Large intestine (tissue), 3 donors: ENCODE measurements around the gene GATA1. TPM values are rescaled to one million over a fixed set of nuclear protein-coding genes. Genes with fewer than 3 reads are reported as not detected.

ENCODE experiments used
- DNase-seq, 2 donors: peaks; one replicate each; pipeline versions ENCODE4 v3.0.0 to v3.0.0-alpha.2; 2013
- H3K27ac ChIP-seq: one replicate; pipeline ENCODE4 v1.5.1; 2013; ENCODE audit warnings: low read length
- H3K27me3 ChIP-seq: 2 replicates; pipeline ENCODE4 v1.6.1; 2013; ENCODE audit warnings: low read length; ENCODE audit not compliant: control insufficient read depth, insufficient read depth
- H3K36me3 ChIP-seq: 2 replicates; pipeline ENCODE4 v1.6.1; 2013; ENCODE audit warnings: low read length; ENCODE audit not compliant: control insufficient read depth, insufficient read depth
- H3K4me1 ChIP-seq: one replicate; pipeline ENCODE4 v1.6.1; 2013; ENCODE audit warnings: low read length; ENCODE audit not compliant: control insufficient read depth, insufficient read depth
- H3K4me3 ChIP-seq: one replicate; pipeline ENCODE4 v1.5.1; 2013; ENCODE audit warnings: low read length
- H3K9me3 ChIP-seq: one replicate; pipeline ENCODE4 v1.6.1; 2013; ENCODE audit warnings: mild to moderate bottlenecking, low read depth, low read length, moderate library complexity; ENCODE audit not compliant: control insufficient read depth
- WGBS: methylation state at CpG from one replicate; pipeline ENCODE4 v1.1.5; 2013; ENCODE audit warnings: low lambda C conversion rate; ENCODE audit not compliant: insufficient coverage; 5-methylcytosine and 5-hydroxymethylcytosine counted together
- polyA plus RNA-seq: library from polyadenylated mRNA; unstranded; fragments of 120-200 nt; gene quantifications from one replicate; pipeline ENCODE4 v1.2.1, GENCODE V29; 2013

The GATA1 gene
- polyA plus RNA-seq, 1 donor: 0.76 TPM

DNA sequence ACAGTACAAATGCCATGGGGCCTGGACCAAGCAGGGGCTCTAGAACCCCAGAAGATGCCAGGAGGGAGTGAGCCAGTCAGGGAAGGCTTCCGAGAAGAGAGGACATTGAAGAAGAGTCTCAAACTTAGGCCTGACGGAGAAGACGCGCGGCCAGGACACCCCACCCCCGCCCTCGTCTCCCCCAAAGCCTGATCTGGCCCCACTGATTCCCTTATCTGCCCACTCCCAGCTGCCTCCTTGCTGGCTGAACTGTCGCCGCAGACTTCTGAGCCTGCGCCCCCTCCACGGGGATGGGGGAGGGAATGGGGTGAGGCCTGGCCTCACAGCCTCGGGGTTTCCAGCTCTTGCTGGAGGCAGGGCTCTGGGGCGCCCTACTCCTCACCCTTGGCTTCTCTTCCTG is 3.6 kb upstream of the GATA1 start:
- WGBS: no CpG with 5 or more reads among the region's 13 CpGs
- no peak for DNase-seq
- Histone ChIP-seq H3K27ac (no peak overlapping the region), H3K27me3 (no peaks in the 10 kb centered on the region), H3K9me3 (no peaks in the 10 kb centered on the region), H3K36me3 (no peaks in the 10 kb centered on the region), H3K4me1 (no peaks in the 10 kb centered on the region), H3K4me3 (no peak overlapping the region)

DNA sequence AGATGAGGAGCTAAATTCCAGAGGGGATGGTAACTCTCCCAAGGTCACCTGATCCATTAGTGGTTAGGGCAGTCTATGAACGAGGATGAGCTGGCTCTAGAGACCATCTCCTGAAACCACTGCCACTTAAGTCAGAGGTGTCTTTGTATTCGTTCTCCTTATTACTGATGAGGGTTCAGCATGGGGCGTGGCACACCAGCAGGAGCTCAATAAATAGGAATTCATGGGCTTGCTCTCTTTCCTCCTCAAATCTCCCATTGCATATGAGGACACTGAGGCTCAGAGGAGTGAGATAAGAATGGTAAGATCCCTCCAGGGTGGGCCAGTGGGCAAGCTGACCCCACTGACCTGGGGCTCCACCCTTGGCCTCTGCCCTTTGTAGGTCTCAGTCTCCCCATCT is 1.7 kb upstream of the GATA1 start:
- no peak for DNase-seq
- Histone ChIP-seq H3K36me3 (no peaks in the 10 kb centered on the region), H3K27ac (no peak overlapping the region), H3K4me1 (no peaks in the 10 kb centered on the region), H3K4me3 (no peak overlapping the region), H3K27me3 (no peaks in the 10 kb centered on the region), H3K9me3 (no peaks in the 10 kb centered on the region)
- no CpG with 5 or more reads among the region's 3 CpGs for WGBS

DNA sequence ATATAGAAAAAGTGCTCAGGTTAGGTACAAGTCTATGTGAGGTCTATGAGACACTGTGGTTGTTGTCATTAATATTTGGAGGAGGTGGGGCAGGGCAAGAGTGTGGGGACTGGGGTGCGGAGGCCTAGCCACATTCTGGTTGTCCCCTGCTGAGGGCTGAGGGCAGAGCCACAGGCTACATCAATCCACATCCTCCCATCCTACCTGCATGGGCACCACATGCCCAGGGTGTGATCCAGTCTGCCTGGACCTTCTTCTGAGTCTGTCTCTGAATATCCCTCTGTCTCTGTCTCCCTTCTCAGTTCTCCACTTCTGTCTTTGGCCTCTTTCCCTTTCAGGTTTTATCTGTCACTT is 1.2 kb upstream of the GATA1 start:
- no peaks in the 10 kb centered on the region for H3K4me1 ChIP-seq
- no peak for DNase-seq
- no peak overlapping the region for H3K27ac ChIP-seq
- no peaks in the 10 kb centered on the region for H3K27me3 ChIP-seq
- no peaks in the 10 kb centered on the region for H3K9me3 ChIP-seq
- WGBS: no CpG with 5 or more reads among the region's 1 CpG
- H3K36me3 ChIP-seq: no peaks in the 10 kb centered on the region
- H3K4me3 ChIP-seq: no peak overlapping the region

DNA sequence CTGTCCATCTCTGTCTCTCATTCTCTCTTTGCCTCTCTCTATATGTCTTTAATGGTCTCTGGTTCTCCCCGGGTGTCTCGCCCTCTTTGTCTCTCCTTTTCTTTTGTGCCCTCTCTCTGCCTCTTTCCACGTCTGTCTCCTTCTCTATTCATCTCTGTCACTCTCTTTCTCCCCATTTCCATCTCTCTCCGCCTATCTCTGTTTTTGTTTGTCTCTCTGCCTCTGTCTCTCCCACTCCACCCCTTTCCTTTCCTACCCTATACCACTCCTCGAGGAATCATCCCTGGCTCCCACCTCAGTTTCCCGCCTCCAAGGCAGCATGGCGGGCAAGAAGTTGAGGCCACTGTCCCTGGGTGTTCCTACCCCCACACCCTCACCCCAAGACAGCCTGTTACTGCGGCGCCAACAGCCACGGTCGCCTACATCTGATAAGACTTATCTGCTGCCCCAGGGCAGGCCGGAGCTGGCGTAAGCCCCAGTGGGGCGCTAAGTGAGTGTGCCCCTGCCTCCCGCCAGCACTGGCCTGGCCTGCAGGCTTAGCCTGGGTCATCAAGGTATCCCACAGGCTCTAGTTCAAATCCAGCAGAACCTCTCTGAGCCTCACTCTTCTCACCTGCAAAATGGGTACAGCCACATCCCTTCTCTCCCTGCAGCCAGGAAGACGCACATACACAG is 713 bp upstream of the GATA1 start:
- 84% methylated on average over 2 of the region's 16 CpGs for WGBS
- Histone ChIP-seq H3K27ac (no peak overlapping the region), H3K36me3 (no peaks in the 10 kb centered on the region), H3K4me3 (no peak overlapping the region), H3K4me1 (no peaks in the 10 kb centered on the region), H3K27me3 (no peaks in the 10 kb centered on the region), H3K9me3 (no peaks in the 10 kb centered on the region)
- DNase-seq: no peak

DNA sequence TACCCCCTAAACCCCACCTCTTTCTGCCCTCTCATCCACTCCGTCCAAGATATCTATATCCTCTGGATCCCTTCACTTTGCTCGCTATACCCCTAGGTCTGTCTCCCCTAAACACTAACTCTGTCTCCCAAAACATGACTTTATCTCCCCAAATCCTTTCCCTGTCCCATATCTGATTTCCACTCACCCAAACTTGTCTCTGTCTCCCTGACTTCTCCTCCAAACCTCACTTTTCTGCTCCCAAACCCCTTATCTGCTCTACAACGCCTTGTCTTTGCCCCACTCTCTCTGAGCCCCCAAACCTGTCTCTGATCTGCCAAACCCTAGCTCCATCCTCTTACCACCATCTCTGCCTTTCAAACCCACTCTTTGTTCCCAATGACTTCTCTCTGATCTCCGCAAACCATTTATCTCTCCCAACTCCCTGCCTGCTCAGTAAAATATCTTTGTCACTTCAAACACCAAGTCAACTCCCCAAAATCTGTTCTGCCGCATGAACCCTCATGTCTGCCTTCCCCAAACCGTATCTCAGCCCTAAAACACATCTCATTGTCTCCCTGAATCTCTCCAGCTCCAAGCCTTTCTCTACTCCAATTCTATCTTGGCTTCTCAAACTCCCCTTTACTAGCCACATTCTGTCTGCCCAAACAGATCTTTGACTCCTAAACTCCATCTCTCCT is 575 bp downstream of the GATA1 start:
- H3K4me3 ChIP-seq: no peak overlapping the region
- no peaks in the 10 kb centered on the region for H3K36me3 ChIP-seq
- no peaks in the 10 kb centered on the region for H3K4me1 ChIP-seq
- no peaks in the 10 kb centered on the region for H3K9me3 ChIP-seq
- H3K27me3 ChIP-seq: no peaks in the 10 kb centered on the region
- WGBS: 75% methylated on average over 1 of the region's 6 CpGs
- DNase-seq: no peak
- H3K27ac ChIP-seq: no peak overlapping the region

DNA sequence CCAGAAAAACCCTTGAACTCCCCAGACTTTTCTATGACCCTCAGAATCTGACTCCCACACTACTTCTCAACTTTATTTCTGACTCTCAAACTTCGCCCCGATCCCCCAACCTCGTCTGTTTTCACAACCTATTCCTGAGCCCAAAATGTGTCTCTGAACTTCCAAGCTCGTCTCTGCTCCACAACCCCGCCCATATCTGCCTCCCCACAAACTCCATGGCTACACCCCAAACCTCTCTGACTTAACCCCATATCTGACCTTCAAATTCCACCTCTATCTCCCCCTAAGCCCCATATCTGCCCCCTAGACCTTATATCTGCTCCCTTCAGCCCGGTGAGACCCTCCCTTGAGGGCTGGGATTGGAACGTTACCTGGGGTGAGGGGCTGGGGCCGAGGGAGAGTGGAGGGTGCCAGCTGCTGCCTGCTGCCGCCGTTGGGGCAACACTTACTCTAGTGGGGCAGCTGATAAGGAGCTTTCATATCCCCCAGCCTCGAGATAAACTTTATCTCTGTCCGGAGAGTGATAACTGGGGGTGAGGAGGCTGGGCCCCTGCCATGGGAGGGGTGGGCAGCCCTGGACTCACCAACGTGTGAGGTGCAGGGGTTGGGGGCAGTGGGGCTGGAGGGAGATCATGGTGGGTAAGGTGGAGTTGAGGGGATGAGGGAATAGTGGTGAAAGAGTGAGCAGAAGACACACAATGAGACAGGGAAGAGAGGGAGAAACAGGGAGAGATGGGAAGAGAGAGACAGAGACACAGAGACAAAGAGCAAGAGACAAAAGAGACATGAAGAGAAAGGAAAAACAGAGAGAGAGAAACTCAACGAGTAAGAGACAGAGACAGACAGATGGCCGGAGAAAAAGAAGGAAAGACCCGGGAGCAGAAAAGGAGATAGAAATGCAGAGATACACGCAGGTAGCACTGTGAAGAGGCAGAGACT is 1.4 kb downstream of the GATA1 start:
- 85% methylated on average over 3 of the region's 17 CpGs for WGBS
- H3K4me1 ChIP-seq: no peaks in the 10 kb centered on the region
- no peaks in the 10 kb centered on the region for H3K36me3 ChIP-seq
- H3K4me3 ChIP-seq: no peak overlapping the region
- DNase-seq: no peak
- H3K9me3 ChIP-seq: no peaks in the 10 kb centered on the region
- no peaks in the 10 kb centered on the region for H3K27me3 ChIP-seq
- no peak overlapping the region for H3K27ac ChIP-seq

DNA sequence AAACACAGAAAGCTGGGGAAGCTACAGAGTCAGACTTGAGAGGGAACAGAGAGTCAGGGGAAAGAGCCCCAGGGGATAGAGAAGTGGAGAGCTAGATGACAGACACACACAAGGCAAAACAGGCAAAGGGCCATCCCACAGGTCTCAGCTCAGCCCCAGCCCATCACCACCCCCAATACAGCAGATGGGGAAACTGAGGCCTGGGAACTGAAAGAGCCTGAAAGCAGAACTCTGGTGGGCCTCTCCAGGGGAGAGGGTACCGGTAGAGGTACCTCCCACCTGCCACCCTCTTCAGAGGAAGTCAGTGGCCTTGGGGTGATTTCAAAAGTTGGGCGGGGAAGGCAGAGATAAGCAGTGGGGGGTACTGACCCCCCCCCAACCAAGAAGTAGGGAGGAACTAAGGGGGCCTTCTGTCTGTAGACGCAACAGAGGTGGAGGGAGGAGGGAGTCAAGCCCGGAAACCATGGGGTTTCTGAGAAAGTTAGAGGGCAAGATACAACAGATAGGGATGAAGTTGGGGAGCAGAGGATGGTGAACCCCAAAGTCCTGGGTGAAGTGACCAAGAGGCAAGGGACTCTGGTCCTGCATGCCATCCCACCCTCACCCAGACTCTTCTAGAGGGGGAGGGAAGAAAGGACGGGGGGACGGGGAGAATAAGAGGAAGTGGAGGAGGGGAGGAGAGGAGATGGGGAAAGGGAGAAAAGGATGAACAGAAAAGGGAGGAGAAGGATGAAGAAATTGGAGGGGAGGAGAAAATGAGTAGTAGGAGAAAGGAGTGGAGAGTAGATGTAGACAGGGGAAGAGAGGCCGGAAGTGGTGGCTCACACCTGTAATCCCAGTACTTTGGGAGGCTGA is 3.2 kb downstream of the GATA1 start:
- Histone ChIP-seq H3K36me3 (no peaks in the 10 kb centered on the region), H3K9me3 (no peaks in the 10 kb centered on the region), H3K4me1 (peaks cover 3% of the 10 kb centered on the region), H3K4me3 (no peak overlapping the region), H3K27ac (no peak overlapping the region), H3K27me3 (no peaks in the 10 kb centered on the region)
- no CpG with 5 or more reads among the region's 7 CpGs for WGBS
- DNase-seq: no peak

DNA sequence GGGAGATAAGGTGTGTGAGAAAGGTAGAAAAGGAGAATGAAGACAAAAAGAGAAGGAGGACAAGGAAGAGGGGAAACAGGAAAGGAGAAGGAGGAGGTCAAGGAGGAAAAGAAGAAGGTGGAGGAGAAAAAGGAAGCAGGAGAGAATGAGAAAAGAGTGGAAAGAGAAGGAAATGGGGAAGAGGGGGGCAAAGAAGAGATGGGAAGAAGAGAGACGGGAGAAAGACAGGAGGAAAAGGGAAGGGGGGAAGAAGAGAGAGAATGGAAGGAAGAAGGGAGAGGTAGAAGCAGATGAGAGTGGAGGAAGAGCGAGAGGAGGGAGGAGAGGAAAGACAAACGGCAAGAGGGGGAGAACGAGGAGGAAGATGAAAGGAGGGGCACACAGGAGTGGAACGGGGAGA is 4.1 kb downstream of the GATA1 start:
- WGBS: 82% methylated on average over 3 of the region's 5 CpGs
- Histone ChIP-seq H3K36me3 (no peaks in the 10 kb centered on the region), H3K27me3 (no peaks in the 10 kb centered on the region), H3K27ac (no peak overlapping the region), H3K9me3 (no peaks in the 10 kb centered on the region), H3K4me1 (peaks cover 11% of the 10 kb centered on the region), H3K4me3 (no peak overlapping the region)
- no peak for DNase-seq

DNA sequence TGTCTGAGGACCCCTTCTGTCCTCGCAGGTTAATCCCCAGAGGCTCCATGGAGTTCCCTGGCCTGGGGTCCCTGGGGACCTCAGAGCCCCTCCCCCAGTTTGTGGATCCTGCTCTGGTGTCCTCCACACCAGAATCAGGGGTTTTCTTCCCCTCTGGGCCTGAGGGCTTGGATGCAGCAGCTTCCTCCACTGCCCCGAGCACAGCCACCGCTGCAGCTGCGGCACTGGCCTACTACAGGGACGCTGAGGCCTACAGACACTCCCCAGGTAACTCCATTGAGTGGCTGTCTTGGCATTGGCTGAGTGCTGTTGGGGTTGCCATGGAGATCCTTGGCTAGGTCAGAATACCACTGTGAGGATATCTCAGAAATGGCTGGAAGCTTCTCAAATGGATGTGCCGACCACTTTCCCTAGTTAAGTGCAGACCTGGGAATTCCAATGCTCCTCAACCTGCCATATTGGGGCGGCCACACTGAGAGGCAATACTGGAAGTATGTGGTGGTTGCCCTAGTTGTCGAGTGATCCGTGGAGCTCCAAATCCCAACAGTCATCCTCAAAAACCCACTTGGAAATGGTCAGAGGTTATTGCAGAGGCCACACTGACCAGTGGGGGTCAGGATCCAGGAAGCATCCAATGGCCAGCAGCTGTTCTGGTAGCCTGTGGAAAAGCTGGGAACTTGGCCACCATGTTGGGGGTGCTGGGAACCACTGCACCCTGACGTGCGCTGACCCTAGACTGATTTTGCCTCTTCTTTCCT is 4.9 kb downstream of the GATA1 start:
- Histone ChIP-seq H3K9me3 (no peaks in the 10 kb centered on the region), H3K27ac (no peak overlapping the region), H3K36me3 (no peaks in the 10 kb centered on the region), H3K4me1 (peaks cover 17% of the 10 kb centered on the region), H3K4me3 (no peak overlapping the region), H3K27me3 (no peaks in the 10 kb centered on the region)
- DNase-seq: no peak
- WGBS: no CpG with 5 or more reads among the region's 11 CpGs
